CD4-positive, alpha-beta T cell treated with Interleukin-6 at 100 ng/mL for 8 hours (primary cell): ENCODE results near the gene DLX2.
A peak's percentile ranks its signal among the peaks of the same experiment; 100 is the strongest.
"Not testable (repeated sequence)": the region's sequence is repeated elsewhere in the genome, so short reads cannot be mapped to it uniquely, and the experiment has no call there.

Source experiments
- DNase-seq: peaks from one replicate; pipeline ENCODE4 v3.0.0-alpha.2; 2020; ENCODE audit warnings: mixed read lengths, low spot score

DLX2 gene

DNA sequence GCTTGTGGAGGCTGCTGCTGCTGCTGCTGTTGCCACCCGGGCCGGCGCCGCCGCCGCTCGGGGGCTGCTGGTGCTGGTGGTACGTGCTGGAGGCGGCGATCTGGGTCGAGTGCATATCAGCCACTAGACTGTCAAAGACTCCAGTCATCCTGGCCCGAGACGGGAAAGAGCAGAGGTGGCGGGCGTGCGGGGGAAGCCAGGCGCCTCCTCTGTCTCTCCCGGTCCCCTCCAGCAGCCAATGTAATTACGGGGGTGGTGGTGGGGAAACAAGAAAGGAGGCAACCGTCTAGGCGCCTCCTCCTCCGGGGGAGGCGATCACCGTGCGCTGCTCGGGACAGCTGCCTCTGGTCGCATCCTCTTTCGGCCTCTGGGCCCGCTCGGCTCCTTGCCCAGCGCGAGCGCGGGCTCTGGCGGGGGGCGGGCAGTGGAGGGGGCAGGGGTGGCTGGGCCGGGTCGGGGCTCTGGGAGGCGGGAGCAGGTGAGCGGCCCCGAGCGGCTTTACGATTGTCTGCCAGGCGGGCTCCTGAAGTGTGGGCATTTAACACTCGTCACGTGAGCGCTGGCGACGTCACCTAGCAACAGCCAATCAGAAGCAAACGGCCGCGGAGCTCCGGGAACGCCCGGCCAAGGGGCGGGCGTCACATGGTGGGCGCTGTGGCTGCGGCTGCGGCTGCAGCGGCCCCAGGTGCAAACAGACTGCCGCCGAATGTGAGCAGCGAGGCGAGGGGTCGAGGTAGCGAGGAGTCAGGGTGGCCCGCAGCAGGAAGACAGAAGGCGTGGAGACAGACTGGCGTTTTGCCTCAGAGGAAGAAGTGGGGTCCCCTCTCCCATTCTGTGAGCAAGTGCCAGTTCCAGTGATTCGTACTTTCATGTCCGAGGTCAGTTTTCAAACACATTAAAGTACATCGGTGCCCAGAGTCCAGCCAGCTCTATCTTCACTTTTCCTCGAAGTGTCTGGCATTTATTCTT is at the start of gene DLX2:
DLX2 (minus strand) TSS at position 510 of the 969 bp plus-strand sequence; CDS start at position 148, 362 bp downstream.
- DNase-seq, result peak; percentile 37

DNA sequence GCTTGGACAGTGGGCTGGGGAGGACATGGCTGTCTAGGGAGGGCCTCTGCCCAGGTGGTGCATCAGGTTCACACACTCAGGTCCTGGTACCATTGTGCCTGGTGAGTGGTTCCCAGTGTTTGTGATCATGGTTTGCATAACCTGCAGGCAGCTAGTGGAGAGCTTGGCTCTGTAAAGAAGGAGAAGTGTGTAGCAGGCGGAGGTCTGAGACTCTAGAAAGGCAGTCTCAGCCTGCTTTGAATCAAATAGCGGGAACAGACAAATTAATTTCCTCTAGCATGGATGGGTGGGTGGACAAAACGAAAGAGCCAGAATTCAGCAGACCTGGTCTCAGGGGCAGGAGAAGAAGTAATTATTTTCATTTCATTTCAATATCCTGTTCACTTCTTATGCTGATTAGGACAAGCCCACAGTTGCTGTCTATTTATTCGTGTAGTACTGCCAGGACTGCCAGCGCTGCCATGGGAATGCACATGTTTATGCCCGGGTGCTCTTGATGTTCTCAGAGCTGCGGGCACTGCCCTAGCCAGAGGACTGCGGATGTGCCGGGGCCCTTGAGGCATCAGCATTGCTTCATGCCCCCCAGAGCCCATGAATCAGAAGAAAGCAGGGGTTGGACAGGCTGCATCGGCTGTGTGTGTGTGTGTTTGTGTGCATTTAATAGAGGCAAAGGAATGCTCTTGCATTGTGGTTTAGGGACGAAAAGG is 45.4 kb upstream of the DLX2 start:
- no peak for DNase-seq

- no peak for DNase-seq
Measured at GRCh38 chr2:172143817-172144216, 41.1 kb upstream of the DLX2 start.

GRCh38 chr2:172138727-172139126 is 36.0 kb upstream of the DLX2 start:
- DNase-seq, result not testable (repeated sequence)

- no peak for DNase-seq
Measured at GRCh38 chr2:172137943-172138342, 35.2 kb upstream of the DLX2 start.

DNA sequence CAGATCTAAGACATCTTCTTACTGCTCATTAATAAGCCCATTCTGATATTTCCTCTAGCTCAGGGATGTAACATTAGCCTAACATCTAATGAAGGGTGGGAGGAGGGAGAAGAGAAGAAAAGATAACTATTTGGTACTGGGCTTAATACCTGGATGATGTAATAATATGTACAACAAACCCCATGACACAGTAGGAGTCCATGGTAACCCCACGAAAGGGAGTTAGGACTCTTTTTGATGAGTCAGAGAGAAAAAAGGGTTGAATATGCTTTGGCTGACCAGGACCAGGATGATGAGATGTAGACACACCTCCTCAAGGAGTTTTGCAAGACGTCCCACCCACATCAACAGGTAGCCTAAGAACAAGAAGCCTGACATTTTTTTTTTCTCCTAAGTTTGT is 34.4 kb upstream of the DLX2 start:
- no peak for DNase-seq

- no peak for DNase-seq
Measured at GRCh38 chr2:172135446-172135845, 32.7 kb upstream of the DLX2 start.

GRCh38 chr2:172134270-172134669 is 31.6 kb upstream of the DLX2 start:
- no peak for DNase-seq

GRCh38 chr2:172131713-172132555 is 29.2 kb upstream of the DLX2 start:
- DNase-seq, result no peak

DNA sequence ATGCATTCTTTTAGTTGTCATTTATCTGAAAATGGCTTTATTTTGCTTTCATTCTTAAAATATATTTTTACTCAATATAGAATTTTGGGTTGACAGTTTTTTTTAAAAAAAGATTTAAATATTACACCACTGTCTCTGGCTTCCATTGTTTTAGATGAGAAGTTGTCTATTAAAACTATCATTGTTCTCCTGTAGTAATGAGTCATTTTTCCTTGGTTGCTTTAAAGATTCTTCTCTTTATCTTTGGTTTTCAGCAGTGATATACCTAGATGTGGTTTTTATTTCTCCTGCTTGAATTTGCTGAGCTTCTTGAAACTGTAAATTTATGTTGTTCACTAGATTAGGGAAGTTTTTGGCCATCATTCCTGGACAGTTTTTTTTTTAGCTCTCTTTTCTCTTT is 26.7 kb upstream of the DLX2 start:
- no peak for DNase-seq

GRCh38 chr2:172128484-172128883 is 25.8 kb upstream of the DLX2 start:
- DNase-seq, result no peak

DNA sequence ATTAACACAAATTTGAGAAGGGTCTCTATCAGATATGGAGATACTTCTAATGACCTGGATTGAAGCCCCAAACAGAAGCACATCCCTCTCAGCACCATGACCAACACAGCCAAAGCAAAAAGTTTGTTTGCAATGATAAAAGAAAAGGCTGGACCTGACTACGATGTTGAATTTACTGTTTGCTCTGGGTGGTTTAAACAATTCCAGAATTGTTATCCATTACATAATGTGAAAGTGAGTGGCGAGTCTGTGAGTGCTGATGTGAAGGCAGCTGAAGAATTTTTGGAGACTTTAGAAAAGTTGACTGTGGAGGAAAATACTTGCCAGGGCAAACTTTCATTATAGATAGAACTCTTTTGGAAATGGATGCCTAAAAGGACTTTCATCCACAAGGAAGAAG is 17.4 kb upstream of the DLX2 start:
- DNase-seq, result no peak

- no peak for DNase-seq
Measured at GRCh38 chr2:172119089-172119488, 16.4 kb upstream of the DLX2 start.

GRCh38 chr2:172116107-172116506 is 13.4 kb upstream of the DLX2 start:
- no peak for DNase-seq

GRCh38 chr2:172114579-172114978 is 11.9 kb upstream of the DLX2 start:
- no peak for DNase-seq

- DNase-seq, result not testable (repeated sequence)
Measured at GRCh38 chr2:172114176-172114575, 11.5 kb upstream of the DLX2 start.

- no peak for DNase-seq
Measured at GRCh38 chr2:172113617-172114016, 10.9 kb upstream of the DLX2 start.

DNA sequence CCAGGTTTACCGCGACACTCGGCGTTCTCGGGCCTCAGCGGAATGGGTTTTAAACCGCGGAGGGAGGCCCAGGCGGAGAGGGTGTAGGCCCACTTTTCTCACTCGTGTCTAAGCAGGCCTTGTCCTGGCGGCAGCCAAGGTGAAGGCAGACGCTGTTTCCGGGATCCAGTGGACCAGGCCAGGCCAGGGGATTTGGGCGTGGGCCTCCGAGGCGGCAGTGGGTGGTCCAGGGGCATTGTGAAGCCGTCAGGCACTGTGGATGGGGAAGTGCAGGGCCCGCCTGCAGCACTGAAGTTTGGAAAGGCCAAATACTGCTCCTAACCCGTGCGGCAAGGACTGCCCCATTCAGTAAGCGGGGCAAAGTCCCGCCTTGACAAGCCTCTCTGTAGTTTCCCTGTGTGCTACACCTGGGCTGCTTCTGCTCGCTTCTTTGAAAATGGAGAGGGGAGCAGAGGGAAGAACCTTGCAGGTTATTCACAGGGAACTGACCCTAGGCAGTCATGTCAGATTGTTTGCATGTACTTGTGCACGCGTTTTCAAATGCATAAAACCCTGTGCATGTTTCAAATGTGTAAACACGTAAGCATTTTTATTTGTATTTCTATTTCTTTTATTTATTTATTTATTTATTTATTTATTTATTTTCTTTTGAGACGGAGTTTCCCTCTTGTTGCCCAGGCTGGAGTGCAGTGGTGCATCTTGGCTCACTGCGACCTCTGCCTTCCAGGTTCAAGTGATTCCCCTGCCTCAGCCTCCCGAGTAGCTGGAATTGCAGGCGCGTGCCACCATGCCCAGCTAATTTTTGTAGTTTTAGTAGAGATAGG is 7.5 kb upstream of the DLX2 start:
- DNase-seq, result no peak

DNA sequence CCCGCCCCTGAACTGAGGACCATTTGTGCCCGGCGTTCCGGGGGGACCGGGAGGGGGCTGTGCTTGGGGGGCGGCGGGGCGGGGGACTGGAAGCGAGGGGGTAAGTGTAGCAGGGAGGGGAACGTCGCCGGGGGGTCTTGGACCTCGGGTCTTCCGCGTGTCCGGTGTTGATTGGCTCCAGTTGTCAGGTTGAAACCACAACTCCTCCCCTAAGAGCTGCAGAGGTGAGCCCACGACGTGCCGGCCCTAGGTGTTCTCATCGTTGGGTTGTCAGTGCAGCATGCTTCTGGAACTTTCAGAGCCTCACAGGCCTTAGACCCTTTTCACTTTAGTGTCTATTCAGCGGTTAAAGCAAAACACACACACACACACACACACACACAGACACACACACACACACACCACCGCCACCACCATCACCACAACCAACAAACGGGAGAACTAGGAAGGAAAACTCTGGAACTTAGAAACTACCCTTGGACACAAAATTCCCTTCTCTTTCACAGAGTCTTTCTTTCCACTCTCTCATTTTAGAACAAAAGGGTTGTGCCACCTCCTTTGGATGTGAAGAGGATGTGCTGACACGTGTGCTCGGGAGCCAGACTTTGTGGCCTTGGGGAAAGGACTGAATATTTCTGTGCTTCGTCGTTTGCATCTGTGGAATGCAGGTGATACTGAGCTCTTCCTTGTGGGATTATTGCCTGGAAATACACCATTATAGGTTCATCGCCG is 6.7 kb upstream of the DLX2 start:
- no peak for DNase-seq

DNA sequence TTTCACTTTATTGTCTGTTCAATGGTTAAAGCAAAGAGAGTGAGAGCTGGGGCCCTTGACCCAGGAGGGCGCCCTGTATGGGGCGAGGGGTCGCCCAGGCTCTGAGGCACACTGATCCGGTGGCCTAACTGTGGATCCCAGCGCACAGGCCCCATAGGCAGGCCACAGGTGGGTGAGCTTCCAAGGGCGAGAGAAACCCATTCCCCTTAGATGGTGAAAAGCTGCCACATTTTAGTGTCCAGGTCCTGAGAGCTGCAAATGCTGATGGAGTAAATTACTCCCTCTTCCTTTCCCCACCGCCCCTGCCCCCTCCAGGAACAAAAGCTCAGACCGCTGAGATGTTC is 5.9 kb upstream of the DLX2 start:
- no peak for DNase-seq
